Mesothelial cell of epicardium (in vitro differentiated cells): ENCODE data around the gene RAD18. TPM values are rescaled to one million over a fixed set of nuclear protein-coding genes. Genes with fewer than 3 reads are reported as not detected.

ENCODE experiments used
- DNase-seq, 2 experiments: peaks; one replicate each; pipeline ENCODE4 v3.0.0; 2021; ENCODE audit warnings: low spot score in 2 of 2; ENCODE audit not compliant: unreplicated experiment in 2 of 2
- H3K27ac Mint-ChIP-seq: 2 replicates; pipeline ENCODE4 v1.8.0; 2021; ENCODE audit warnings: mixed read lengths
- H3K27me3 Mint-ChIP-seq: 2 replicates; pipeline ENCODE4 v1.8.0; 2021; ENCODE audit warnings: low read depth, mixed read lengths
- H3K36me3 Mint-ChIP-seq: 2 replicates; pipeline ENCODE4 v1.8.0; 2021; ENCODE audit warnings: mixed read lengths
- H3K4me1 Mint-ChIP-seq: 2 replicates; pipeline ENCODE4 v1.8.0; 2021; ENCODE audit warnings: mixed read lengths
- H3K4me3 Mint-ChIP-seq: 2 replicates; pipeline ENCODE4 v1.8.0; 2021; ENCODE audit warnings: mild to moderate bottlenecking, moderate library complexity, mixed read lengths
- H3K9me3 Mint-ChIP-seq: 2 replicates; pipeline ENCODE4 v1.8.0; 2021; ENCODE audit warnings: mixed read lengths
- total RNA-seq: library from RNA; stranded (reverse); gene quantifications from 3 replicates; pipeline ENCODE4 v1.2.1, GENCODE V29; 2021
- TF ChIP-seq, protein P1 (sequence below): fragments of 200-600 bp; sonication (generic); IDR thresholded peaks from one replicate; pipeline ENCODE4 v1.5.0; 2021; ENCODE audit warnings: antibody characterized with exemption; ENCODE audit not compliant: unreplicated experiment

Gene RAD18
- total RNA-seq, 1 donor from 2014 or later: 23.2 TPM

DNA sequence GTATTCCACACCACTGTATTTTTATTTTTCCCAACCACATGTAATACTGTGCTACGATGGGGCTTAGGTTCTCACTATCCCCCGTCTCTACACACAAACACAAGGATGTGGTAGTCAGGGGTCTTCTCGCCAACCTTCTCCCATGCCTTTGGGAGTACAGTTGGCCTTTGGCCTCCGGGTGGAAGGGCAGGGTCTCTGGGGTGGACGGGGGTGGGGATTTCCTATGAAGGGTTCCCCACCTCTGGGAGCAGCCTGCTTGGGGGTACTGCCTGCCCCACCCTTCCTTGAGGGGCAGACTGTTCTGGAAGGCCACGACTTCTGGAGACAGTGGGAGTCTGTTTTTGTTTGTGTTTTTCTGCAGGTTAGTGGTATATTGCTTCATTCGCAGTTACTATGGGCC is 21.3 kb upstream of the RAD18 start:
- no peak overlapping the region for H3K27ac Mint-ChIP-seq
- H3K9me3 Mint-ChIP-seq: no peaks in the 10 kb centered on the region
- H3K36me3 Mint-ChIP-seq: no peaks in the 10 kb centered on the region
- no peak overlapping the region for H3K4me3 Mint-ChIP-seq
- DNase-seq: no peak
- peaks cover 13% of the 10 kb centered on the region for H3K4me1 Mint-ChIP-seq
- H3K27me3 Mint-ChIP-seq: no peaks in the 10 kb centered on the region
- TF ChIP-seq, protein P1, sequence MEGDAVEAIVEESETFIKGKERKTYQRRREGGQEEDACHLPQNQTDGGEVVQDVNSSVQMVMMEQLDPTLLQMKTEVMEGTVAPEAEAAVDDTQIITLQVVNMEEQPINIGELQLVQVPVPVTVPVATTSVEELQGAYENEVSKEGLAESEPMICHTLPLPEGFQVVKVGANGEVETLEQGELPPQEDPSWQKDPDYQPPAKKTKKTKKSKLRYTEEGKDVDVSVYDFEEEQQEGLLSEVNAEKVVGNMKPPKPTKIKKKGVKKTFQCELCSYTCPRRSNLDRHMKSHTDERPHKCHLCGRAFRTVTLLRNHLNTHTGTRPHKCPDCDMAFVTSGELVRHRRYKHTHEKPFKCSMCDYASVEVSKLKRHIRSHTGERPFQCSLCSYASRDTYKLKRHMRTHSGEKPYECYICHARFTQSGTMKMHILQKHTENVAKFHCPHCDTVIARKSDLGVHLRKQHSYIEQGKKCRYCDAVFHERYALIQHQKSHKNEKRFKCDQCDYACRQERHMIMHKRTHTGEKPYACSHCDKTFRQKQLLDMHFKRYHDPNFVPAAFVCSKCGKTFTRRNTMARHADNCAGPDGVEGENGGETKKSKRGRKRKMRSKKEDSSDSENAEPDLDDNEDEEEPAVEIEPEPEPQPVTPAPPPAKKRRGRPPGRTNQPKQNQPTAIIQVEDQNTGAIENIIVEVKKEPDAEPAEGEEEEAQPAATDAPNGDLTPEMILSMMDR: no peak

DNA sequence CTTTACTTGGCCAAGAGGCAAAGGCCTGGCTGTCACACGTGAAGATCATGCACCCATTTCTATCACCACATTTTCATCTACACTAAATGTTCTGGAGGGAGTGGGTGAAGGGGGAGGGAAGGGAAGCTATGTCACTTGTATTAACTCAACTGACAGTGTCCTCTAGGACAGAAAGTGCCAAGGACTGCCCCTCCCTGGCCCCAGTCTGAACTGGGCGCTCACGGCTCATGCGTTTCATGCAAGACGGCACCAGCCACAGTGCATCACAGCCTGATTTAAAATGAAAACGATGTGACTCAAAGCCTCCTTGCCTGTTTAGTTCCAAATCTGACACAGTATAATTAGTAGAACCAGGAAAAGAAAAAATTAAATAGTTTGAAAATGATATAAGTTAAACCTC is 20.8 kb upstream of the RAD18 start:
- H3K27me3 Mint-ChIP-seq: no peaks in the 10 kb centered on the region
- peaks cover 4% of the 10 kb centered on the region for H3K9me3 Mint-ChIP-seq
- DNase-seq: no peak
- H3K4me3 Mint-ChIP-seq: no peak overlapping the region
- H3K27ac Mint-ChIP-seq: no peak overlapping the region
- TF ChIP-seq, protein P1: no peak
- H3K36me3 Mint-ChIP-seq: no peaks in the 10 kb centered on the region
- H3K4me1 Mint-ChIP-seq: peaks cover 13% of the 10 kb centered on the region

DNA sequence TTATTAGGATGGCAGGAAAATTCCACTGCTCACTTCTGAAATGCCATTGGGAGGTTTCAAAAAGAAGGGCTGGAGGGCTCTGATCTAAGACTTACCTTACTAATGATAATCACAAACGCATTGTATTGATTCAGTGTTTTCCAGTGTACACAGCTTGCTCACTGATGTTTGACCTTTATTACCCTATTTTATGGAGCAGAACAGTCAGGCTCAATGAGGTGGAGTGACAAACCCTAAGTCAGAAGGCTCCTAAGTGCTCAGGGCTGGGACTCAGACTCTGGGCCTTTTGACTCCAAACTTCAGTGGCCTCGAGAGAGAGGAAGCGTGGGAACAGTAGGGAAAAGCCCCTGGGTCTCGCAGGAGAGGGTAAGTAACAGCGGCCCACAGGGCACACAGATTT is 20.3 kb upstream of the RAD18 start:
- H3K36me3 Mint-ChIP-seq: no peaks in the 10 kb centered on the region
- no peaks in the 10 kb centered on the region for H3K27me3 Mint-ChIP-seq
- no peak overlapping the region for H3K4me3 Mint-ChIP-seq
- peaks cover 12% of the 10 kb centered on the region for H3K4me1 Mint-ChIP-seq
- DNase-seq: no peak
- H3K27ac Mint-ChIP-seq: no peak overlapping the region
- H3K9me3 Mint-ChIP-seq: peaks cover 4% of the 10 kb centered on the region
- TF ChIP-seq, protein P1: no peak

DNA sequence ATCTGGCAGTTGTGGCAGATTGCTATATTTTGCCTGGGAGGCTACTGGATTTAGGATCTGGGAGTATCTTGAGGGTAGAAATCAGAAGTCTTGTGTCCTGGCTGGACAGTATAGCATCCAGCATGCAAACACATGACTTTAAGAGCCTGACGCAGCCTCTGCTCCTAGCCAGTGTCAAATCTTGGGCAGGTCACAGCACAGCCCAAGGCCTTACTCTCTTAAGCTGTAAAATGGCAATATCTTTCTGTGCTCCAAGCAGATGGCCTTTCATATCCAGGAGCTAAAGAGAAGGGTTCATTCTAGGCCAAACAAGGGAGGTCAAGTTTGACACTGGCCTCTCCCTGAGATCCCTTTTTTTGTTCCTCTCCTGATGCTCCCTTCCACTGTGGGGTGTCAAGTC is 19.8 kb upstream of the RAD18 start:
- Mint-ChIP-seq H3K27me3 (no peaks in the 10 kb centered on the region), H3K4me3 (no peak overlapping the region), H3K4me1 (peaks cover 6% of the 10 kb centered on the region), H3K36me3 (no peaks in the 10 kb centered on the region), H3K9me3 (peaks cover 4% of the 10 kb centered on the region), H3K27ac (no peak overlapping the region)
- TF ChIP-seq, protein P1: no peak
- no peak for DNase-seq

DNA sequence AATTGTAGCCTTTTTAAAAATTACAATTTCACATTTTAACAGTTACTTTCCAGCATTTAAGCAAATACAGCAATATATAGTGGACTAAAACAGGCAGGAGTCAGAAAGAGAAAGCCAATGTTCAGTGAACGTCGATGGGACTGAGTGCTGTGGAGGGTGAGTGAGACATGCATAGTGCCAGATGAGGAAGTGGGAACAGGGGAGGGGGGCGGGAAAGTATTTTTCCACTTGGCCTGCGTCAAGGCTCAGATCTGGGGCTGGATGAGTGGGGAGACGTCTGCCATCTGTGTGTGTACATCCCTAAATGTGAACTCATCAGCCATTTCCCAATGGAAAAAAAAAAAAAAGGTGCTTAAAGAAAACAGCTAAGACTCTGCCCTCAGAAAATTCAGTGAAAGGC is 19.2 kb upstream of the RAD18 start:
- H3K36me3 Mint-ChIP-seq: no peaks in the 10 kb centered on the region
- H3K9me3 Mint-ChIP-seq: peaks cover 4% of the 10 kb centered on the region
- peak overlapping the region; percentile 2 for H3K27ac Mint-ChIP-seq
- no peaks in the 10 kb centered on the region for H3K27me3 Mint-ChIP-seq
- no peak overlapping the region for H3K4me3 Mint-ChIP-seq
- no peak for DNase-seq
- TF ChIP-seq, protein P1: no peak
- peaks cover 1% of the 10 kb centered on the region for H3K4me1 Mint-ChIP-seq

DNA sequence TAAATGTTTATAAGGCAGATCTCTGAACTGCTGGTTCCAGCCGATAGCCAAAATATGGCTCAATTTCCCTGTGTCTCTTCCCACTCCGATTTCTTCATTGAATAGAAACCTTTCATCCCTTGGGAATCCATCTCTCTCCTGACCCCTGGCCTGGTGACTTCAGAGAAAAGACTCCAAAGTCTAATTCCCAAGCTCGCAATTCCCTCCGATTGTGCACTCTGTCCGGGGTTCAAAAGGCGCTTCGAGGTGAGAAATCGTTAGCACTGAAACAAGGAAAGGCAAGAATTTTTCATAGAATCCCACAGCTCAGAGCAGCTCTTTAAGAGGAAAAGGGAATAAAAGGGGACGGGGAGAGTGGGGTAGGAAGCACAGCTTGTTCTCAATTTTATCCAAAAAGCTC is 18.4 kb upstream of the RAD18 start:
- Mint-ChIP-seq H3K36me3 (no peaks in the 10 kb centered on the region), H3K9me3 (peaks cover 4% of the 10 kb centered on the region), H3K4me3 (no peak overlapping the region), H3K4me1 (no peaks in the 10 kb centered on the region), H3K27ac (no peak overlapping the region), H3K27me3 (no peaks in the 10 kb centered on the region)
- DNase-seq: no peak
- TF ChIP-seq, protein P1: no peak
